K562 (cell line): Measurements from ENCODE around the gene STX12. TPM values are rescaled to one million over a fixed set of nuclear protein-coding genes. Genes with fewer than 3 reads are reported as not detected.

ENCODE experiments used
- ADNP ChIP-seq: fragments of 200-800 bp; sonication (Bioruptor generic); IDR thresholded peaks from 2 replicates; pipeline ENCODE4 v1.6.1; 2016; ENCODE audit warnings: missing genetic modification characterization, missing compliant biosample characterization
- C11orf30 ChIP-seq: fragments of 450-650 bp; IDR thresholded peaks from 2 replicates; pipeline ENCODE4 v1.6.1; 2016; ENCODE audit warnings: low read depth, mild to moderate bottlenecking
- LEF1 ChIP-seq: fragments of 450-650 bp; IDR thresholded peaks from 2 replicates; pipeline ENCODE4 v1.6.1; 2016; ENCODE audit warnings: mild to moderate bottlenecking
- MAFF ChIP-seq: IDR thresholded peaks from 2 replicates; pipeline ENCODE4 v1.6.1; 2012; ENCODE audit warnings: low read length, improper control_type of control experiment
- NR2C2 ChIP-seq, 2 experiments: fragments of 200-800 bp in 1 of 2; sonication (Bioruptor generic) in 1 of 2; sonication (generic) in 1 of 2; formaldehyde crosslinking in 1 of 2; IDR thresholded peaks; 2 replicates each; pipeline versions ENCODE4 v1.6.1 to v1.8.0; 2016 to 2022; ENCODE audit warnings: mild to moderate bottlenecking in 1 of 2, missing compliant biosample characterization in 1 of 2, missing genetic modification characterization in 1 of 2, missing genetic modification reagents in 1 of 2
- PATZ1 ChIP-seq: fragments of 250-450 bp; sonication (Bioruptor Pico); IDR thresholded peaks from 2 replicates; pipeline ENCODE4 v1.5.0; 2020; ENCODE audit warnings: mild to moderate bottlenecking, borderline replicate concordance
- POLR2B ChIP-seq: fragments of 450-650 bp; IDR thresholded peaks from 2 replicates; pipeline ENCODE4 v1.6.1; 2018; ENCODE audit warnings: low read depth; ENCODE audit not compliant: partially characterized antibody
- POLR2H ChIP-seq: IDR thresholded peaks from 2 replicates; pipeline ENCODE4 v1.6.1; 2016; ENCODE audit warnings: missing genetic modification characterization, low read depth, mild to moderate bottlenecking, control low read depth, missing compliant biosample characterization, moderate library complexity
- POLR3G ChIP-seq: IDR thresholded peaks from 2 replicates; pipeline ENCODE4 v1.6.1; 2011; ENCODE audit not compliant: insufficient read length, insufficient replicate concordance; ENCODE audit errors: extremely low read depth
- SMAD1 ChIP-seq: fragments of 150-350 bp; IDR thresholded peaks from 2 replicates; pipeline ENCODE4 v1.6.1; 2014; ENCODE audit warnings: low read length, low read depth; ENCODE audit not compliant: partially characterized antibody
- SOX6 ChIP-seq: fragments of 450-650 bp; IDR thresholded peaks from 2 replicates; pipeline ENCODE4 v1.6.1; 2014; ENCODE audit warnings: mild to moderate bottlenecking
- TEAD2 ChIP-seq: fragments of 450-650 bp; IDR thresholded peaks from 2 replicates; pipeline ENCODE4 v1.6.1; 2016; ENCODE audit warnings: missing genetic modification characterization, control low read depth, missing compliant biosample characterization
- ZNF316 ChIP-seq: fragments of 450-650 bp; IDR thresholded peaks from 2 replicates; pipeline ENCODE4 v1.6.1; 2016
- ZNF354B ChIP-seq: fragments of 250-450 bp; sonication (Bioruptor Pico); IDR thresholded peaks from 2 replicates; pipeline ENCODE4 v1.4.0; 2020
- polyA plus RNA-seq, 8 experiments: library from polyadenylated mRNA; depleted of rRNA in 4 of 8; stranded (reverse) in 5 of 8; unstranded in 3 of 8; fragments of >200 nt; fragmentation: Nextera tagmentation in 2 of 8; fragmentation: Illumina TruSeq in 1 of 8; extraction: Ambion mirVana in 2 of 8; extraction: Trizol in 1 of 8; gene quantifications; 2 replicates each; pipeline versions ENCODE4 v1.2.1 to v1.2.3, GENCODE V29; 2011 to 2014; ENCODE audit warnings: inconsistent platforms in 1 of 8, missing spikeins in 1 of 8
- total RNA-seq, 7 experiments: library from RNA; depleted of rRNA in 6 of 7; stranded (reverse); fragments of >200 nt in 6 of 7; fragmentation: Illumina TruSeq in 2 of 7; extraction: Trizol in 2 of 7; gene quantifications; 2 replicates each; pipeline versions ENCODE4 v1.2.1 to v1.2.3, GENCODE V29; 2011 to 2021; ENCODE audit warnings: low replicate concordance in 1 of 7
- TF ChIP-seq, protein P1 (sequence below): fragments of 450-650 bp; IDR thresholded peaks from 2 replicates; pipeline ENCODE4 v1.6.1; 2016; ENCODE audit warnings: mild to moderate bottlenecking
- TF ChIP-seq, protein P2 (sequence below), 2 experiments: fragments of 450-650 bp; IDR thresholded peaks; 2 replicates each; pipeline ENCODE4 v1.6.1; 2016; ENCODE audit warnings: mild to moderate bottlenecking in 2 of 2, borderline replicate concordance in 1 of 2, low read depth in 1 of 2, moderate library complexity in 1 of 2

The STX12 gene
- total and polyA plus RNA-seq, 9 of the 15 experiments (the other 6 are each of a cell fraction or from before 2014, with no cell fraction given): 16.9 to 31.3 (median 25.7) TPM

- TF ChIP-seq, protein P1, sequence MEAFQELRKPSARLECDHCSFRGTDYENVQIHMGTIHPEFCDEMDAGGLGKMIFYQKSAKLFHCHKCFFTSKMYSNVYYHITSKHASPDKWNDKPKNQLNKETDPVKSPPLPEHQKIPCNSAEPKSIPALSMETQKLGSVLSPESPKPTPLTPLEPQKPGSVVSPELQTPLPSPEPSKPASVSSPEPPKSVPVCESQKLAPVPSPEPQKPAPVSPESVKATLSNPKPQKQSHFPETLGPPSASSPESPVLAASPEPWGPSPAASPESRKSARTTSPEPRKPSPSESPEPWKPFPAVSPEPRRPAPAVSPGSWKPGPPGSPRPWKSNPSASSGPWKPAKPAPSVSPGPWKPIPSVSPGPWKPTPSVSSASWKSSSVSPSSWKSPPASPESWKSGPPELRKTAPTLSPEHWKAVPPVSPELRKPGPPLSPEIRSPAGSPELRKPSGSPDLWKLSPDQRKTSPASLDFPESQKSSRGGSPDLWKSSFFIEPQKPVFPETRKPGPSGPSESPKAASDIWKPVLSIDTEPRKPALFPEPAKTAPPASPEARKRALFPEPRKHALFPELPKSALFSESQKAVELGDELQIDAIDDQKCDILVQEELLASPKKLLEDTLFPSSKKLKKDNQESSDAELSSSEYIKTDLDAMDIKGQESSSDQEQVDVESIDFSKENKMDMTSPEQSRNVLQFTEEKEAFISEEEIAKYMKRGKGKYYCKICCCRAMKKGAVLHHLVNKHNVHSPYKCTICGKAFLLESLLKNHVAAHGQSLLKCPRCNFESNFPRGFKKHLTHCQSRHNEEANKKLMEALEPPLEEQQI: no peak
- TF ChIP-seq SMAD1: no peak
- peak; percentile 63 for TF ChIP-seq C11orf30
- peak; percentile 82 for TF ChIP-seq ZNF316
- no peak for TF ChIP-seq NR2C2 (CRISPR knock-in tag; IDR thresholded peaks at IDR 0.05)
- TF ChIP-seq NR2C2 (tag; IDR thresholded peaks at IDR 0.05): no peak
- TF ChIP-seq POLR2B: no peak
- no peak for TF ChIP-seq POLR3G
- TF ChIP-seq ZNF354B (CRISPR knock-in tag): no peak
- no peak for TF ChIP-seq PATZ1
- no peak for TF ChIP-seq LEF1
- TF ChIP-seq ADNP (tag): no peak
- TF ChIP-seq POLR2H (tag): 0 out of 2 replicates have a peak, but pooled peaks have one; percentile 7
- TF ChIP-seq SOX6: no peak
- TF ChIP-seq TEAD2 (tag): no peak
- peak; percentile 59 for TF ChIP-seq MAFF
- TF ChIP-seq, protein P2, sequence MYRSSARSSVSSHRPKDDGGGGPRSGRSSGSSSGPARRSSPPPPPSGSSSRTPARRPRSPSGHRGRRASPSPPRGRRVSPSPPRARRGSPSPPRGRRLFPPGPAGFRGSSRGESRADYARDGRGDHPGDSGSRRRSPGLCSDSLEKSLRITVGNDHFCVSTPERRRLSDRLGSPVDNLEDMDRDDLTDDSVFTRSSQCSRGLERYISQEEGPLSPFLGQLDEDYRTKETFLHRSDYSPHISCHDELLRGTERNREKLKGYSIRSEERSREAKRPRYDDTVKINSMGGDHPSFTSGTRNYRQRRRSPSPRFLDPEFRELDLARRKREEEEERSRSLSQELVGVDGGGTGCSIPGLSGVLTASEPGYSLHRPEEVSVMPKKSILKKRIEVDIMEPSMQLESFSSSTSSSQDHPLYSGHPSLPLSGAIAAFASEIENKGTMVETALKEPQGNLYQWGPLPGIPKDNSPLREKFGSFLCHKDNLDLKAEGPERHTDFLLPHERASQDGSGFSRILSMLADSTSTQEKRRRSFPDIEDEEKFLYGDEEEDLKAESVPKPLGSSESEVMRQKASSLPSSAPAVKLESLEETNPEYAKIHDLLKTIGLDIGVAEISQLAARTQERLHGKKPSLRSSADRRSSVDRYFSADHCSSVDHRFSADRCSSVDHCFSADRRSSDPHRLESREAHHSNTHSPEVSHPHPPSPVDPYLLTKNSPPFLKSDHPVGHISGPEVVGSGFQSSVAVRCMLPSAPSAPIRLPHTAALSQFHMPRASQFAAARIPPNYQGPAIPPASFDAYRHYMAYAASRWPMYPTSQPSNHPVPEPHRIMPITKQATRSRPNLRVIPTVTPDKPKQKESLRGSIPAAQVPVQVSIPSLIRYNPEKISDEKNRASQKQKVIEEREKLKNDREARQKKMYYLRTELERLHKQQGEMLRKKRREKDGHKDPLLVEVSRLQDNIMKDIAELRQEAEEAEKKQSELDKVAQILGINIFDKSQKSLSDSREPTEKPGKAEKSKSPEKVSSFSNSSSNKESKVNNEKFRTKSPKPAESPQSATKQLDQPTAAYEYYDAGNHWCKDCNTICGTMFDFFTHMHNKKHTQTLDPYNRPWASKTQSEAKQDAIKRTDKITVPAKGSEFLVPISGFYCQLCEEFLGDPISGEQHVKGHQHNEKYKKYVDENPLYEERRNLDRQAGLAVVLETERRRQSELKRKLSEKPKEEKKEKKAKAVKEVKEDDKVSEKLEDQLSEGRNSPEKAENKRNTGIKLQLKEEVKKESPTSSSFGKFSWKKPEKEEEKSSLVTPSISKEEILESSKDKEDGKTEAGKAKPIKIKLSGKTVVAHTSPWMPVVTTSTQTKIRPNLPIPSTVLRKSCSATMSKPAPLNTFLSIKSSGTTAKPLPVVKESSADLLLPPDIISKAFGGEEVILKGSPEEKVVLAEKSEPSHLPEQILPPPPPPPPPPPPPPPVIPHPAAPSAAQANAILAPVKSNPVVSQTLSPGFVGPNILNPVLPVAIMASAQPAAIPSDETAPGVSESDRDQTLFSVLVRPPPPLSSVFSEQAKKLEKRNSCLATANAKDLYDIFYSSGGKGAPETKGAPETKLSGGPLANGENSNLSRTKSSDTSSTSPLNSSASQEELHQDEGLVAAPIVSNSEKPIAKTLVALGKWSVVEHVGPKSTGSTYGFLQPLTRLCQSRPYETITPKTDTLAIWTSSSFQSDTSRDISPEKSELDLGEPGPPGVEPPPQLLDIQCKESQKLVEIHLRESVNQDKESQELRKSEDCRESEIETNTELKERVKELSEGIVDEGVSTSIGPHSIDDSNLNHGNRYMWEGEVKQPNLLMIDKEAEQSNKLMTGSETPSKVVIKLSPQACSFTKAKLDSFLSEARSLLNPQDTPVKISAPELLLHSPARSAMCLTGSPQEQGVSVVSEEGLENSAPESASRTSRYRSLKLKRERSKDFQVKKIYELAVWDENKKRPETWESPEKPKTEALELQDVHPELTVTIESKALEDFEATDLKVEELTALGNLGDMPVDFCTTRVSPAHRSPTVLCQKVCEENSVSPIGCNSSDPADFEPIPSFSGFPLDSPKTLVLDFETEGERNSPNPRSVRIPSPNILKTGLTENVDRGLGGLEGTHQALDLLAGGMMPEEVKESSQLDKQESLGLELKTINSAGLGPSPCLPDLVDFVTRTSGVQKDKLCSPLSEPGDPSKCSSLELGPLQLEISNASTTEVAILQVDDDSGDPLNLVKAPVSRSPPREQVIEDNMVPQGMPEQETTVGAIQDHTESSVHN (IDR thresholded peaks at IDR 0.05; ENCODE audit: borderline replicate concordance in 1 of 2, low read depth in 1 of 2): no peak
Observed at GRCh38 chr1:27833470-27833869, 60.5 kb downstream of the STX12 start (continued).
